ENCODE measurements around the gene ABHD1.
"Not testable (repeated sequence)": the region's sequence is repeated elsewhere in the genome, so short reads cannot be mapped to it uniquely, and the experiment has no call there.

Gene ABHD1

GRCh38 chr2:27109083-27109482 lies 14.5 kb upstream of the ABHD1 start:
- no peak for DNase-seq (ENCODE audit: low read depth, low spot score)

GRCh38 chr2:27110603-27111352 lies 12.8 kb upstream of the ABHD1 start:
- DNase-seq (ENCODE audit: low read depth, low spot score), result not testable (repeated sequence)

DNA sequence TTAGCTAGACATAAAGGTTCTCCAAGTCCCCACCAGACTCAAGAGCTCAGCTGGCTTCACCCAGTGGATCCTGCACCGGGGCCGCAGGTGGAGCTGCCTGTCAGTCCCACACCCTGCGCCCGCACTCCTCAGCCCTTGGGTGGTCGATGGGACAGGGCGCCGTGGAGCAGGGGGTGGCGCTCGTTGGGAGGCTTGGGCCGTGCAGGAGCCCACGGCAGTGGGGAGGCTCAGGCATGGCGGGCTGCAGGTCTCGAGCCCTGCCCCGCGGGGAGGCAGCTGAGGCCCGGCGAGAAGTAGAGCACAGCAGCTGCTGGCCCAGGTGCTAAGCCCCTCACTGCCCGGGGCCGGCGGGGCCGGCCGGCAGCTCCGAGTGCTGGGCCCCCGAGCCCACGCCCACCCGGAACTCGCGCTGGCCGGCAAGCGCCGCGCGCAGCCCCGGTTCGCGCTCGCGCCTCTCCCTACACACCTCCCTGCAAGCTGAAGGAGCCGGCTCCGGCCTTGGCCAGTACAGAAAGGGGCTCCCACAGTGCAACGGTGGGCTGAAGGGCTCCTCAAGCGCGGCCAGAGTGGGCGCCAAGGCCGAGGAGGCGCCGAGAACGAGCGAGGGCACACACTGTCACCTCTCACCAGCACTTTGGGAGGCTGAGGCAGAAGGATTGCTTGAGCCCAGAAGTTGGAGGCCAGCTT lies 12.1 kb upstream of the ABHD1 start:
- DNase-seq (ENCODE audit: low read depth, low spot score), result not testable (repeated sequence)

- no peak for DNase-seq (ENCODE audit: low read depth, low spot score)
Observed at GRCh38 chr2:27115519-27115918, 8.1 kb upstream of the ABHD1 start.

DNA sequence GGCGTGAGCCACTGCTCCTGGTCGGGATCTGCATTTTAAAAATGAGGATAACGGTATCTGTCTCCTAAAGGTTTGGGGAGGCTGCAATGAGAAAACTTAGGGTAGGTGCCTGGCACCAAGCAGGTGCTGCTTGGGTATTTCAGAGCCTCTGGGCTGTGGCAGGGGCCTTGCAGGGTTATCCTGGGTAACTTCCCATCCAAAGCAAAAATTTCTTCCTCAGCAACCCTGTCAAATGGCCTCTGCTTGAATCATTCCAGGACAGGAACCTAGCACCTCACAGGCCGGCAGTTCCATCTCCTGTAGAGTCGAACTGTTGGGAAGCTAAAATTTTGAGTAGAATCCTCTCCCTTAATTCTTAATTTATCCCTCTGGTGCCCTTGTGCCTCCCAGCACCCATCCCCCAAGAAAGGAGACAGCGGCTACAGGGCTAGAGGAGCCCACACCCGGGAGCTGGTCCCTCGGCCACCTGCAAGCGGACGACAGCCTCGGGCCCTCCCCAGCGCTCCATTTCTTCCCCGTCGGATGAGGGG lies 5.6 kb upstream of the ABHD1 start:
- no peak for DNase-seq (ENCODE audit: low read depth, low spot score)

- no peak for DNase-seq (ENCODE audit: low read depth, low spot score)
Observed at GRCh38 chr2:27118525-27119329, 4.9 kb upstream of the ABHD1 start, which contains the start of gene CGREF1. Gene CGREF1, minus strand, starts transcription at chr2:27119128. Its CDS starts 14,762 bp downstream, at chr2:27104366.

DNA sequence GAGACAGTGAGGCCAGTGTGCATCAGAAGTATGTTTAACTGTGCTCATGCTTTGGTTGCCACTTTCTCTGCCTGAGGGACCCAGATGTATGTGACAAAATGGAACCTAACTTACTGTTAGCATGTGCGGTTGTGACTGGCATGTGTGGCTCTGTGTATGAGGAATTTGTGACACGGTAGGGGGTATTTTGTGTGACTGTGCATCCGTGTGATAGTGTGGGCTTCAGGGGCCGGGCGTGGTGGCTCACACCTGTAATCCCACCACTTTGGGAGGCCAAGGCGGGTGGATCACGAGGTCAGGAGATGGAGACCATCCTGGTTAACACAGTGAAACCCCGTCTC lies 4.3 kb upstream of the ABHD1 start:
- DNase-seq (ENCODE audit: low read depth, low spot score), result not testable (repeated sequence)

GRCh38 chr2:27121906-27122305 lies 1.7 kb upstream of the ABHD1 start:
- no peak for DNase-seq (ENCODE audit: low read depth, low spot score)

DNA sequence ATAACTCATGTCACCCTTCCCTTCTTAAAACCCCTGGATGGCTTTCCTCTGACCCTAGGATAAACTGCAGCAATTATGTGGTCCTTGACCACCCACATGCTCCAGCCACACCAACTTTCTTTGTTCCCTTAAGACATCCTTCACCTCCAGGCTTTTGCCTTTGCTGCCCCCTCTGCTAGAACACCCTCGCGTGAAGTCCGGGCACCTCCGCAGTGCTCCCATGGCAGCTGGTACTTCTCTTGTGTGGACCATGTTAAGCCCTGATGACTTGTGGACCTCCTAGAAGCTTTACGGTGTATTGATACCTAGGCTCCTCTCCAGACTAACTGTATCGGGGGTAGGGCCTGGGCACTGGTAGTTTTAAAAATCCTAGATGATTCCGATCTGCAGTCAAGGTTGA lies 824 bp upstream of the ABHD1 start:
- no peak for DNase-seq (ENCODE audit: low read depth, low spot score)

DNA sequence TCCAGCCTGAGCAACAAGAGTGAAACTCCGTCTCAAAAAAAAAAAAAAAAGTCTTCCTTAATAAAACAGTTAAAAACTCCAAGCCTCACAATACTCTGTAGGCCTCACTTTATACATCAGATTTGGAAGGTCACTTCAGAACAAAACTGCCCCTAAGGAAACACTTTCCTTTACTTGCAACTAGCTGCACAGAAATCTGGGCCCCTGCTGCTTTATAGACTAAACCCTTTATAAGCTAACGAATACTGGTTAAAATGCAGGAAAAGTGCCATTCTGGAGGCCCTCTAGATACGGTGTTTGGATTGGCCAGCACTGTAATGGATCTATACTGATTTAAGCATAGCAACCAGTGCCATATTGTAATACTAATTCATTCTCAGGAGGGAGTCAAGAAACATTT lies 1.5 kb downstream of the ABHD1 start:
- no peak for DNase-seq (ENCODE audit: low read depth, low spot score)

DNA sequence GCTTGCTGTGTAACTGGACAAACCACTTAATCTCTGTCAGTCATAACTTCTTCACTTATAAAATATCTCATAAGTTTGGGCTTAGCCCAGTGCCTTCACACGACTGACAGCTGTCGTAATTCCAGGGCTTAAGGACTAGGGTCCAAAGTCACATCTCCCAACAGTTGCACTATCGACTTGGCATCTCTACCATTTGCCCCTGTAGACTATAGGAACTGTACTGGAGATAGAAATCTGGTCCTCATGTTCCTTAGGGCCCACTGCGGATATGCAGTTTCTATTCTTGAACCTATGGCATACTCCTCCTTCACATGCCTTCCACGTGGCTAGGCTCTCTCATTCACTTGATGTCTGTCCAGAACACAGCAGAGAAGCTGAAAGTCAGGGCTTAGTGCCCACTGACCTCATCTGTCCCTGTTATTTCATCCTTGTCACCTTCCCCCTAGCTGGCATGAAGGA lies 2.7 kb downstream of the ABHD1 start:
- no peak for DNase-seq (ENCODE audit: low read depth, low spot score)

DNA sequence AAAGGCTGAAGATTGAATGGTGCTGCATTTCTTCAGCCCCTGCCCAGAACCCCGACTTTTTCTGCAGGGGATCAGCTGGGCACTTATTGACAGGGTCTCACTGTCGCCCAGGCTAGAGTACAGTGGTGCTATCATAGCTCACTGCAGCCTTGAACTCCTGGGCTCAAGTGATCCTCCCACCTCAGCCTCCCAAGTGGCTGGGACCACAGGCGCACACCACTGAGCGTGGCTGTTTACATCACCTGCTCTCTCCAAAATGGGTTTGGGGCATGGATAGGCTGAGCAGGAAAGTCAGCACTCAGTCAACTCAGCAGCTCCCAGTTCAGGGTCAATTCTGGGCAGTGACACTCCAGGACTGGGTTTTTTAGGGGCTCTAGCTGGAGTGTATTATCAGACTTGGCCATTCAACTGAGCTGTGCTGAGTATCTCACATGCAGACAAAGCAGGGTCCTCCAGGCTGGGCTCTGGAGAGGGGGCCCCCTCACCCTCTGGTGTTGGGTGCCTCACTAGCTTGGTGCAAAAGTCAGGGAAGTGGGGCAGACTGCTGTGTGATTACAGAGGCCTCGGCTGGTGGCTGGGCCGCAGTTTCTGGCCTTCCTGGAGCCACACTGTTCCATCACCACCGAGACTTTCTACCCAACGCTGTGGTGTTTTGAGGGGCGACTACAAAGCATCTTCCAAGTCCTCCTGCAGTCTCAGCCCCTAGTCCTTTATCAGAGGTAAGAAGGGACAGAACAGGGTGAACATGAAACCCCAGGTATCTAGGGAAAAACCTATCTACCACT lies 4.5 kb downstream of the ABHD1 start:
- no peak for DNase-seq (ENCODE audit: low read depth, low spot score)

- no peak for DNase-seq (ENCODE audit: low read depth, low spot score)
Observed at GRCh38 chr2:27128668-27129571, 5.3 kb downstream of the ABHD1 start.

DNA sequence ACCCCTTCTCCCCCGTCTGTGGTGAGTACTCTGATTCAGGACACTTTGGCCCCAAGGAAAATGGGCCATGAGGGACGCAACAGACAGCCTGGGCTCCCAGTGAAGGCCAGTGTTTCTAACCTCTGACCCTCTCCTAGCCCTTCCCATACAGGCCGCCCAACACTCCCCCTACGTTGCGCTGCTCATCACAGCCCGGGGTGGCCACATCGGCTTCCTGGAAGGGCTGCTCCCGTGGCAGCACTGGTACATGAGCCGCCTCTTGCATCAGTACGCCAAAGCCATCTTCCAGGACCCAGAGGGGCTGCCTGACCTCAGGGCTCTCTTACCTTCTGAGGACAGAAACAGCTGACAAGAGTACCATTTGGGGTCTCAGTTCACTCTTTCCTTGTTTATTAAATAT lies 6.8 kb downstream of the ABHD1 start:
- no peak for DNase-seq (ENCODE audit: low read depth, low spot score)

- DNase-seq (ENCODE audit: low read depth, low spot score), result no peak
Observed at GRCh38 chr2:27131429-27131828, 7.8 kb downstream of the ABHD1 start.

- DNase-seq (ENCODE audit: low read depth, low spot score), result no peak
Observed at GRCh38 chr2:27133195-27133875, 9.7 kb downstream of the ABHD1 start.

DNA sequence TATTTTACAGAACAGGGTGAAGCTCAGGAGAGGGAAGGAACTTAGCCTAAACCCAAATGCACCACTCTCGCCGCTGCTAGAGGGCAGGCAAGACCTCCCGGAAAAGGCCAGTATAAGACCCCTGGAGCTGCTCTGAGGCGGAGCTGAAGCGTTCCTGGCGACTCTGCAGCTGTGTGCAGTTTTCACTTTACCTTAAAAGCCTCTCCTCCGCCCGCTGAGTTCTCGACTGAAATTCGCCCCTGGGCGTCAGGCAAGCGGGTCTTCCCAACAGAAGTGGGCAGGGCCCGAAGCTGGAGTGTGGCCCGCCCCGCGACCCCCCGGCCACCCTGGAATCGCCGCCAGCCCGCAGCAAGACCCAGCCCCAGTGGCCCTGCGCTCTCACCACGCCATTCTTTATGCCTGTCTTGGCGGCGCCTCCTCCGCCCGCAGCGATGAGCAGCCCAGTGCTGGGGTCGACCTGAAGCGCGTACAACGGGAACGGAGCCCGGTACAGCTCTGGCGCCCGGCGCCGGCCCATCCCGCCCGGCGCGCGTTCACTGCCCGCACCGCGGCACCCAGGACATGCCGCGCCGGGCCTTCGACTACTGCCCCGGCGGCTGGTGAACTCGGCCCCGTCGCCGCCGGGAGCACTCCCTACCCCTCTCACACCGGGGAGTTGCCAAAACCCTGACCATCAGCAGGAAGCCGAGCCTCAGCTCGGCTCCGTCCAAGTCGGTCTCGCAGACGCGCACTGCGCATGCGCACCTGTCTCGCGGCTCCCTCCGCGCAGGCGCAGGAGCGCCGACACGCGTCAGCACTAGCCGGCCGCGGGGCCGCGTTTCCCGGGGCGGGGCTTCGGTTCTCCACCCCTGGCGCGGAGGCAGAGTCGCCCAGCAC lies 10.5 kb downstream of the ABHD1 start, which contains the start of gene PREB:
TSS of gene PREB (minus strand) at position 732 of the 876 bp plus-strand sequence. CDS start at position 517, 215 bp downstream.
- peak; percentile 71 for DNase-seq (ENCODE audit: low read depth, low spot score)

DNA sequence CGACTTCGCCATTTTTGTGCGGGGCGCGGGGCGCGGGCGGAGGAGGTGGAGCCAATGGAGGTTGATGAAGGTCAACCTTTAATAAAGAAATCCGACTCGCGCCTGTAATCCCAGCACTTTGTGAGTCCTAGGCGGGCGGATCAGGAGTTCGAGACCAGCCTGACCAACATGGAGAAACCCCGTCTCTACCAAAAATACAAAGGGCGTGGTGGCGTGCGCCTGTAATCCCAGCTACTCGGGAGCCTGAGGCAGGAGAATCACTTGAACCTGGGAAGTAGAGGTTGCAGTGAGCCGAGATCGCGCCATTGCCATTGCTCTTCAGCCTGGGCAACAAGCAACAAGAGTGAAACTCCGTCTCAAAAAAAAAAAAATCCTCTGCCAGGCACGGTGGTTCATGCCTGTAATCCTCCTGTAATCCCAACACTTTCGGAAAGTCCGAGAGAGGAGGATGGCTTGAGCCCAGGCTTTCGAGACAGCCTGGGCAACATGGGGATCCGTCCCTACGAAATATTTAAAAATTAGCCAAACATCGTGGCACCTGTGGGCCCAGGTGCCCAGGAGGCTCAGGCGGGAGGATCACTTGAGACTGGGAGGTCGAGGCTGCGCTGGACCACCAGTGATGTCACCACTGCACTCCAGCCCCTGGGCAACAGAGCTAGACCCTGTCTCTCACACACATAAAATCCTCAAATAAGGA lies 11.3 kb downstream of the ABHD1 start:
- DNase-seq (ENCODE audit: low read depth, low spot score), result no peak
